TTC549 (cell line): ENCODE measurements around the gene RELT.

Experiments
- FAIRE-seq: peaks from 2 replicates; lab custom pipeline; 2012; peaks lifted over from hg19 to GRCh38; lab: Jason Lieb, UNC

RELT gene

DNA sequence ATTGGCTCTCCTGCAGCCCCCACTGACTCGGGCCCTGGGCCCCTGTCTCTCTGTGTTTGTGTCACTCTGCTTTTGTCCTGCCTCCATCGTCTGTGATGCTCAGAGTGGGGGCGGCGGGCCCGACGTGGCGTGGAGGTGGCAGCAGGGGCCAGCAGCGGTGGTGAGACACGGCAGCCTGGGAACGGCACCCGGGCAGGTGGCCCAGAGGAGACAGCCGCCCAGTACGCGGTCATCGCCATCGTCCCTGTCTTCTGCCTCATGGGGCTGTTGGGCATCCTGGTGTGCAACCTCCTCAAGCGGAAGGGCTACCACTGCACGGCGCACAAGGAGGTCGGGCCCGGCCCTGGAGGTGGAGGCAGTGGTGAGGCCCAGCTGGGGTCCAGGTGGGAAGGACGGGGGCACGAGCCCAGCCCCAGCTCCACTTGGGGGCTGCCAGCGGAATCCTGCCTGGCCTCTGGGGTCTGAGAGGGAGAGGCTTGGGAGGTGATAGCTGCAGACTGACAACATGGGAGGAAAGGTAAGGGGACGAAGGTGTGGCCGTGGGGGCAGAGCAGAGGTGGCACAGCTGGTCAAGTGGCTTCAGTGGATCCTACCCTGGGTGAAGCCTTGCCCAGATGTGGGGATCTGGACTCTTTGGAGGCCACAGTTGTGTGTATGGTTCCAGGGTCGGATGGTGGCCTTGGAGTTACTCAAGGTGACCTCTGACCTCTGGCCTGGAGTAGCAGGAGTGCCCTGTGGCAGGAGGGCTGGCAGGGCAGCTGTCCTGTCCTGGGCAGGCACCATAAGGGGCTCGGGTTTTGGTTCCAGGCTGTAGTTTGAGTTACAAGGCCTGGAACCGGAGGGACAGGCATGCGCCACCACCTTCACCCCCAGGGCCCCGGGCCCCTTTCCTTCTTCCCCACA lies 16.2 kb downstream of the RELT start:
- no peak for FAIRE-seq

DNA sequence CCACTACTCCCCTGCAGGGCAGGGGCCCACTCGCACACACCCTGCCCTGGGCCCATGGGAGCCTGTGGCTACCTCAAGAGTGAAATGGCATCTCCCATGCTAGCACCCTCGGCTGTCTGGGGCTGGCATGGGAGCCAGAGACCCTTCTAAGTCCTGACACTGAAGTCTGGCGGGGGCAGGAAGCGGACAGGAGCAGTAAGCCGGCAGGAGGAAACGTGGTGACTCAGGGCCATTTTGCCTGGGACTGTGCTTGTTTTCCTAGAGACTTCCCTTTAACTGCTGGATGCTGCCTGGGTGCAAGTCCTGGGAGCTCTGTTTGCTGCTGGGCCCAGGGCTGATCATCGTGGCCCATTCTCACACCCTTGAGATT lies 16.8 kb downstream of the RELT start:
- FAIRE-seq: no peak

DNA sequence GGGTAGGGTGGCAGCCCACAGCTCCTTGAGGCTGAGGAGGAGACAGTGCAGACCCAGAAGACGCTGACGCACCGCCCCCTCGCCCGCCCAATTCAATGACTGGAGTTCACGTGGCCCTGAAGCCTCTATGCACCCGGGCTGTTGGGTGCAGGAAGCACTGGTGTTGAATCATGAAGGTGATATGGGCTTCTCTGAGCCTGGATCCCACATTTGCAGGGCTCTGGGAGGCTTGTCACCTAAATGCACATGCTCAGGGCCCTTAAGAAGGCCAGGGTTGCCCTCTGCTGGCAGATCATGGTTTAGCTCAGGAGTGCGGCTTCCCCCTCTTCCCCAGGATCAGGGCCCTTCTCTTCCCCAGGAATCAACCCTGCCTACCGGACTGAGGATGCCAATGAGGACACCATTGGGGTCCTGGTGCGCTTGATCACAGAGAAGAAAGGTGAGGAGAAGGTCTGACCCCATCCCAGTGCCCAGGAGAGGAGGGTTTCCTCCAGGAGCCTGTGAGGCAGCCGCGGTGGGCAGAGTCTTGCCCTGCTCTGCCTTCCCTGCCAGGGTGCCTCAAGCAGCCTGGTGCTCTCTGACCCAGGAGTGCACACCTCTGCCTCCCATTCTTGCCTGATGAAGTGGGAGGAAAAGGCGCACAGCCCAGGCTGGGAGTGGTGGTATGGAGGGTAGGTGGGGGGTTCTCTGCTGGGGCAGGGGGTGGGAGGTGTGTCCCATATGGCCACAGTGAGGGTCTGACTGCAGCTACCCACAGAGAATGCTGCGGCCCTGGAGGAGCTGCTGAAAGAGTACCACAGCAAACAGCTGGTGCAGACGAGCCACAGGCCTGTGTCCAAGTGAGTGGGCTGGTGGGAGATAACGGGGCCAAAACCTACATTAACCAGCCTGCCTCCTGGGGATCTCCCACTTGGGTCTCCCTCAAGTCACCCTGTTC lies 17.5 kb downstream of the RELT start:
- FAIRE-seq: peak; percentile 3

DNA sequence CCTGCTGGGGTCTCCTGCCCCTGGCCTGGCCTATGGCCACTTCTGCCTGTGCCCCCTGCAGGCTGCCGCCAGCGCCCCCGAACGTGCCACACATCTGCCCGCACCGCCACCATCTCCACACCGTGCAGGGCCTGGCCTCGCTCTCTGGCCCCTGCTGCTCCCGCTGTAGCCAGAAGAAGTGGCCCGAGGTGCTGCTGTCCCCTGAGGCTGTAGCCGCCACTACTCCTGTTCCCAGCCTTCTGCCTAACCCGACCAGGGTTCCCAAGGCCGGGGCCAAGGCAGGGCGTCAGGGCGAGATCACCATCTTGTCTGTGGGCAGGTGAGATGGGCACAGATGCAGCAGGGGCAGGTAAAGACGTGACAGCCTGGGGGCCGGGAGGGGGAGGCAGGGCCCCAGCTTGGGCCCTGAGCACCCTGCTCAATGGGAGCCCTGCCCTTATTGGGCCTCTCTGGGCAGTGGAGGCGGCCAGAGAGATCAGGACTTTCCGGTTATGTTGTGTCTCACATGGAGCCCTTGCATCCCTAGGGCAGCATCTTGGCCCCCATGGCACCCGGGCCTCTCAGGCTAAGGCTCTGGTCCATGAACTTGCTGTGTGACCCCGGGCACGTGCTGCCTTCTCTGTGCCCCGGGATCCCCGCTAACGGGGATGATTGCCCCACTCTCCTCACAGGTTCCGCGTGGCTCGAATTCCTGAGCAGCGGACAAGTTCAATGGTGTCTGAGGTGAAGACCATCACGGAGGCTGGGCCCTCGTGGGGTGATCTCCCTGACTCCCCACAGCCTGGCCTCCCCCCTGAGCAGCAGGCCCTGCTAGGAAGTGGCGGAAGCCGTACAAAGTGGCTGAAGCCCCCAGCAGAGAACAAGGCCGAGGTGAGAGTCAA lies 18.5 kb downstream of the RELT start:
- no peak for FAIRE-seq

DNA sequence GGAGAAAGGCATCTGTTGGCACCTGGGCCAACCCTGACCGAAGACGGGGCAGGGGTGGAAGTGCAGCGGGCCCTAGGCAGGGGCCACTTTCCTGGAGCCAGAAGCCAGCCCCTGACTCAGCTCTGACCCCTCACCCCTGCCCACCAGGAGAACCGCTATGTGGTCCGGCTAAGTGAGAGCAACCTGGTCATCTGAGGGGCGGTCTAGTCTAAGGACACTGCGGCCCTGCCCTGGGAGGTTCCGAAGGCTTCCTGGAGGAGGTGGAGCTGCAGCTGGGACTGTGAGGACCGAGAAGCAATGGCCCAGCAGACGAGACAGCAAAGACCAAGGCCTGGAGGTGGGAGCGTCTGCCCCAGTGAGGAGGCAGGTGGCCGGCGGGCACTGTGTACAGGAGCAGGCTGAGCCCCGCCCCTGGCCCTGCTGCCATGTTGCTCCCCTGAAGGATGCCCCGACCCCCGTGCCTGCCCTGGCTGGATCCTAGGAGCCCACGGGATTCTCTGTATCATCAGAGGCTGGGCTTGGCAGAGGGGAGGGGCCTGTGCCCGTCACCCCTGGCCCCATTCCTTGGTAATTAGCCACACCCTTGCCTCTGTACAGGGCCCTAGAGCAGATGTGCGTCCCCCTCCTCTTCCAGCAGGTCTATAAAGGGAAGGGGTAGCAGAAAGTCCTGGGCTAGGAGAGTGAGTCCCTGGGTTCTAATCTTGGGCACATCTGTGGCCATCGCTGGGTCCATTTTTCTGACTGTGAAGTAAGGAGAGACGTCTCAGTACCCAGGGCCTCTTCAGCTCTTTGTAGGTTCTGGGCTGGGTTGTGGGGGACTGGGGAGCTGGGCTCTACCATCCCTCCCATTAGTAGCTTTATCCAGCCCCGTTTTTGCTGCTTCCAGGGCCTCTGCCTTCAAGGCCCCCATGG lies 19.4 kb downstream of the RELT start:
- no peak for FAIRE-seq

DNA sequence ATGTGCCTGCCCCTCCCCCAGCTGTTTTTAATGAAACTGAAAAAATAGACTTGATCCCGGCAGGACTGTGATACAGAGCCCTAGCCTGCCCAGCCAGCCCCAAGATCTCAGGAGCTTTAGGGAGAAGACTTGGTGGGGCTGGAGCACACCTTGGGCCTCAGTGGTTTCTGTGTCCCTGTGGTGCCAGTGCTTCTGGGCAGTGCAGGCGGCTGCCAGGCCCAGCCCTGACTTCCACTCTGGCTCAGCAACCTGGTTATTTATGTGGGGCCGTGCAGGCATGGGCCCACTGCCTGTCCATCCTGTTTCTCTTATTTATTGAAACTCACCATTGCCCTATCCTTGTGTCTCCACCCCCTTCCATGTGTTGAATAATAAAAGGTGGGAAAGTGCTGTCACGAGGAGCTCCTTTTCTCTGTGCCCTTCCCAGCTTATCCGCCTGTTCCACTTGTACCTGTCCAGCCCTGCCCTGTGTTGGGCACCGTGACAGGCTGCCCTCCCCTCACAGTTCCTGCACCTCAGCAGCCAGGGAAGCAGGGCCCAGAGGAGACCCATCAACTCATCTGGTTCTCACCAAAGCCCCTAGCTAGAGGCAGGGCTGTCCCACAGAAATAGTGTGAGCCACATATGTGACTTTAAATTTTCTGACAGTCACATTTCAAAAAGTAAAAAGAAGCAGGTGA lies 20.2 kb downstream of the RELT start:
- FAIRE-seq: no peak

DNA sequence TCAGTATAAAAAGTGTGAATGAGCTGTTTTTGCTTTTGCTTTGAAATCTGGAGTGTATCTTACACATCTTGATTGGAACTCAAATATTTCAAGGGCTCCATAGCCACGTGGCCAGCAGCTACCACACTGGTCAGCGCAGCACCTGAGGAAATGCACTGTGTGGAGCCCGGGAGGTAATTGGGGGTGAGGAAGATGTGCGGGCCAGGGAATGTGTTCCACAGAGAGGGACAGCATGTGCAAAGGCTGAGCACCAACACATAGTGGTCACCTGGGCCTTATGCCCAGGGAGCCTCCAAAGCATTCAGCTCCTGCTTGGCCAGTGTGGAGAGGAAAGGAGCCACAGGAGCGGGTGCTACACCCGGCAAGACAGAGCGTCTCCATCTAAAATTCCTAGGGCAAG lies 20.8 kb downstream of the RELT start:
- no peak for FAIRE-seq

DNA sequence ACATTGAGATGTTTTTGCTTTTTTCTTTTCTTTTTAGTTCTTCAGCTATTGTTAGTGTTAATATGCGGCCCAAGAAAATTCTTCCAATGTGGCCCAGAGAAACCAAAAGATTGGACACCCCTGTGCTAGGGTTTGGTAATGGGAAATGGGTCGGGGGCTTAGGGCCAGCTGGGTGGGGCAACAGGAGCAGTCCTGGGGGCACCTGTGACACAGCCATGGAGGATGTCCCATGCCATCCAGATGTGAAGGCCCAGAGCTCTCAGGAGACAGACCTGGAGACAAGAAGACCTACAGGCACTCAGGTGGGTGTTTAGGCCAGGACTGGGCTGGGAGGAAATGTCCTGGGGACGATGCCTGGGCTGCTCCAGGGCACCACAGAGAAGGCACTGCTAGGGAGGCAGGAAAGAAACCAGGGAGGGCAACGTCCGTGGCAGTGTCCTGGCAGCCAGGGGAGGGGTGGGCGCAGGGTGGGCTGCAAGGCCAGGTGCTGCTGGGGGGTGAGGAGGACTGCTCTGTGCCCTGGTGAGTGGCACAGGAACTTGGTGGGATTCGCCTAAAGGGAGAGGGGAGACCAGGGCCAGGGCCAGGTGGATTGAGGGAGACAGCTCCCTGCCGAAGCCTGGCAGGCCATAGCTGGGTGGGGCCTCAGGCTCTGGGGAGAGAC lies 21.4 kb downstream of the RELT start:
- no peak for FAIRE-seq

DNA sequence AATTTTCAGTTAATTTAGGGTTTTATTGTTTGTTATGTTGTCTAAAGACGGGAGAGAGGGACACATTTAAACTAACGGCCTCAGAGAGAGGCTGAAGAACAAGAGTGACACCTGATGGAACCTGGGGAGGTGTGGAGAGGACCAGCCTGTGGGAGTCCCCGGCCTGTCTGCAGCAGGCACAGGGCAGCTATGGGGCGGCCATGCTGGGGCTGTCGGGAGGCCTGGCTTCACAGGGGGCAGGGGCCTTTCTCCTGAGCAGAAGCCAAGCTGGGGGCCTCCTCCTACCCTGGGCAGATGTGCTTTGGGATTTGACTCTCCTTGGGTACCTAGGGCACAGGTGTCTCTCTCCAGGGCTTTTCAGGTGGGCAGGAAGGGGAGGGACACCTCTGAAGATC lies 21.9 kb downstream of the RELT start:
- no peak for FAIRE-seq

DNA sequence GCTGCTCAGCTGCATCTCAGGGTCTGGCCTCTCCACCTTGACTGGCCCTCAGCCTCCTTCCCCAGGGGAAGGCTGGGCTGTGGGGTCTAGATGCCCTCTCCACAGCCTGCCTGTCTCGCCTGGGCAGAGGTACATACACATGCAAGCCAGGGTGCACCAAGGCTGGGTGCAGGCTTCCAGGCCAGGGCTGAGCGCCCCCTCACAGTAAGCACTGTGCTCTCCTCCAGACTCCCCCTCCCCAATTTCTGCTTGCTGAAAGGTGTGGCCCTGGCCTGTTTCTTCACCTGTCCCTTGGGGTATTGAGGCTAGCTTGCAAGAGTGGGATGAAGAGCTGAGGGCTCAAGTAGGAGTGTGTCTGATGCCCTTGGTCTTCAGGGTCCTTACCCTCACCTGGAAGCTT lies 22.5 kb downstream of the RELT start:
- FAIRE-seq: no peak

DNA sequence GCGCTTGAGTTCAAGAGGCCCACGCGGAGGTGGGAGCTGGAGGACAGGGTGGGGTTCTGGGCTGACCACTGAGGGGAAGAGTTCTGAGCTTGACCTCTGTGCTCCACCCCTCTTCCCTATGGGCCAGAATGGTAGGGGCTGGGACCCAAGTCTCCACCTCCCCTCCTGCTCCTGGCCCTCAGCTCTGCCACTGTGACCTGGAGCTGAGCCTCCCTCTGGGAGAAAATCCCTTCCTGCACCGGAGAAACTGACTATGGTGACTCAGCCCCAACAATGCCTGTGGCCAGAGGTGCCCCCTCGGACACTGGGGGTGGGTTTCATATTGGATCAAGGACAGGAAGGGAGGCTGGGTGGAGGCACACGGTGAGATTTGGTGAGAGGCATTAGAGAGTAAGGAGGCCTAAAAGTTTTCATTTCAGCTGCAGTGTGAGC lies 23.0 kb downstream of the RELT start:
- FAIRE-seq: no peak

DNA sequence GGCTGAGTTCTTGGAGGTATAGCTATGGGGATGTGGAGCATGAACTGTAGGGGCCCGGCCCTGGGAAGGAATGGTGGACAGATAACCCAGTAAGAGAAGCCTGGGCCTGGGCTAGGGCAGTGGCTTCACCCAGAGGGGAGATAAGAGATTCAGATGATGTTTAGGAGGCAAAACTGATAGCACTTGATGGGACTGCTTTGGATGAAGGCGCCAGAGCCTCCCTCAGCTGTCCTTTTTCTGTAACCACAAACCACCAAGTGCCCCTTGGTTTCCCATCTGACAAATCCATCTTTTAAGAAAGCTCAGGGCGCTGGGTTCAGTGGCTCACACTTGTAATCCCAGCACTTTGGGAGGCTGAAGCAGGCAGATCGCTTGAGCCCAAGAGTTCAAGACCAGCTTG lies 23.4 kb downstream of the RELT start:
- FAIRE-seq: no peak

DNA sequence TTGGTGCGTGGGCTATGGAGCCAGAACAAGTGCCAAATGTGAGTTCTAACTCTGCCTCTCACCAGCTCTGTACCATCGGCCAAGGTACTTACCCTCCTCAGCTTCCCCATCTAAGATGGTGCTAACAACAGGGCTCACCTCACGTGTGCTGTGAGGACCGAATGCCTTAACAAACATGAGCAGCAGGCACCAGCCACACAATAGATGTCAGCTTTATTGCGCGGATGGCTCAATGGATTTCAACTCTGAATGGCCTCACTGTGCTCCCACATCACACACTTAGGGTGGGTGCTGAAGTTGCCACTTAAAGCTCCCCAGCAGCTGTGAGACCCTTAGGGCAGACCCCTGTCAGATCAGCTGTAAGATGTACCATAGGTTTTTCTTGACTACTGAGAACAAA lies 24.1 kb downstream of the RELT start:
- FAIRE-seq: no peak

DNA sequence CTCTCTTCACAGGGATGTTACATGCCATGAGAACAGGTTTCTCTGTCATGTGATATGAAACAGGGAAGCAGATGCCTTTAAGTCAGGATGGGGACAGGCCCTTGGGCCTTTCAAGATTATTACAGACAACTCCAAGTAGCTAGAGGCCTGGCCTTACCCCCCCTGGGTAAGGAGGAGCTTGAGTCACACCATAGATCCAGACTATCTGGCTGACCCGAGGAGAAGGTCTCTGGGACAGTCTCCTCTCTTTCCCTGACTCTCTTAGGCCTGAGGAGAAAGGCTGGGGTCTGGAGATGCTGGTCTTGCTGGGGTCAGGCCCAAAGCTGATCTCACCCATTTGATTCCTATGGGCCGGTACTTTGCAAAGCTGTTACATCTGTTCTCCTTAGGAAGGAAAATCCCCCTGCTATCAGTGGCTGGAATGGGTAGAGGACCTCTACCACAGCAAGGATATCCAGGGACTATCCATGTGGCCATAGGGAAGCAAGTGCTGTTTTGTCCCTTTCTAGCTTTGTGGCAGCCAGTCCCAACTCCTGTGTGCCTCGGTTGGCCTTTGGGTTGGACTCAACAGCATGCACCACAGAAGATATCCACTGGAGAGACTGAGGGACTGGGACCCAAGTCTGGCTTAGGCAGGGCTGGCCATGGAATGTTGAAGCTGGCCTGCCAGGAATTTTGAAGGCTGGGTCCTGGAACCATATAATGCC lies 25.2 kb downstream of the RELT start:
- FAIRE-seq: no peak

DNA sequence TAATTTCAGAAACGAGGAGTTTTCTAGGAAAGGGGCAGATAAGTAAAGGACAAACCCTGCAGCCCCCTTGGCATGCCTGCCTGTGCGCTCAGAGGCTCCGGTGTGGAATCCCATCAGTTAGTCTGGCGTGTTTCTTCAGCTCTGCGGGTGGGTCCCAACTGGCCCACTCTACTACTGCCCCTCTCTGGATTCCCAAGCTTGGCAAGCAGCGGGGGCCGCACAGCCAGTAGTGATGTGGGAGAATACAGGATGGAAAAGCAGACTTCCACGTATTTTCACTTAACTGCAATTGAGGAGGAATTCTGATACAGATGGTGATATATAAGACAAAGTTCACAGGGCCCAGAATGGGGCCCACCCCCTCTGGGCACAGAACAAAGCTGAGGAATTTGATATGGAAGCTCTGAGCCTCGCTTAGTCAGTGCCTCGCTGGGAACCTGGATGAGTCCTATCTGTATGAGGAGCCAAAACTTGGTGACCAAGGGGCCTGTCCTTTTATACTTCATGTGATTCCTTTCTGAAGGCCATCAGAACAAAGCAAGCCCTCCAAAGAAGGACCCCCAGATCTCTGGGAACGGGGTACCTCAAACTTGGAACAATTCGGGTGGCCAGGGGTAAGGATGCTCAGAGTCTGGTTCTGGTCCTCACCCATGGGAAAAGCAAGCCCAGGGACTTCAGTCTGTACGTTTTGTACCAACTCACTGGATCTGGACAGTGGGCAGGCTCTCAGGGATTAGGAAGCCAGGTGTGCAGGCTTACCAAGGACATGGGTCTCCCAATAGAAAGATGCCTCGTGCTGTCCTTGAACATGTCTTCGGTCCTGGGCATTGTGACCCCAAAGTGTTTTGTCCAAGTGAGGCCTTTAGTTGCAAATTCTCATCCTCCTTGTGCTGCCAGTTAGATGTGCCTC lies 26.0 kb downstream of the RELT start:
- FAIRE-seq: no peak

DNA sequence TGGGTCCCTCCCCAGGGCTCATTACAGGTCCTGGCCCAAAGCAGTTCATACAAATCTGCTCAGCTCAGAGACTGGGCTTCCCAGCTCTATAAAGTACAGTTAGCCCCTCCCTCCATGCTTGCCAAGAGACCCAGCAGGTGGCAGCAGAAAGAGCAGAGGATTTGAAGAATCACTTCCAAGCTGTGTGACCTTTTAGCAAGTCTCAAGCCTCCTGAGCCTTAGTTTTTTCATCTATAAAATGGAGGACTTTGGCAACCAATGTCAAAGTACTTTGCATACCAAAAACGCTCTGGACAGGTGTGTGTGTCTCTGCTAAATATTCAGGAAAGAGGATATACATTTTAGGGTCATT lies 26.6 kb downstream of the RELT start:
- FAIRE-seq: no peak

DNA sequence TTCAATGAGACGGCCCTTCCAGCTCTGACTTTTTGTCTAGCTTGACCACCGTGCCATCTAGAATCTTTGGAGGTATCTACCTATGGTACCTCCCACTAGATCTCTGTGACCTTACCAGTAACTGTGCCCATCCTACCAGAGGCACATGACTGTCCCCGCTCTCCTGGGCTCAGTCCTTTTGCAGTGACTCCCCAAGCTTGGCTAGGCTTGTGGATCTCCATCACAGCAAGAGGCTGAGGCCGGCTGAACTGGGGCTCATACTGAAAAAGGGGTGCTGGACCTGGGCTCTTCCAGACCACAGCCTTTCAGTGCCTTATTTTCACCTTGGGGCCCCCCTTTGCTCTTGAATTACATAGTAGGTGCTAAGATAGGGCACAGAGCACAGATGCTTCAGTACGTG lies 27.3 kb downstream of the RELT start:
- FAIRE-seq: no peak

DNA sequence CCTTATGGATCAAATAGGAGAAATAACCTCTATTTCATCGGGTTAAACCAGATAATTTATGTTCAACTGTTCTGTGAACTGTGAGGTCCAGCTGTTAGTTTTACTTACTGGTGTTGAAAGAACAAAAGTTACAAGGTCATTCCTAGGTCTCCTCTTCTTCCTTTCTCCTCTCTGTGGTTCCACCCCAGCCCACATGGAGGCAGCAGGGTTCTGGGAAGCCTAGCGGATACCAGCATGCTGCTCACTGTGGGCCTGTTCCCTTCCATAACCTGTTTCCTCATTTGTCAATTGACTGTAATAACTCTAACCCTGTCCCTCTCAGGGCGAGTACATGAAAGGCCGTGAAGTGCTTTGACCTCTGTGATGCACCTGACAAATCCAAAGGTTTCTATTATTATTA lies 27.8 kb downstream of the RELT start:
- FAIRE-seq: no peak
